Medulla oblongata (tissue), 1 donor: Measurements from ENCODE around the gene LDLRAD1.
"Not testable (repeated sequence)": the region's sequence is repeated elsewhere in the genome, so short reads cannot be mapped to it uniquely, and the experiment has no call there.

Experiments used
- DNase-seq: peaks from one replicate; pipeline ENCODE4 v3.0.0-alpha.2; 2015; ENCODE audit errors: extremely low spot score

Gene LDLRAD1

GRCh38 chr1:53992085-53992874 lies 25.7 kb downstream of the LDLRAD1 start:
- peak; percentile 34 for DNase-seq

- no peak for DNase-seq
Measured at GRCh38 chr1:53987880-53988279, 30.1 kb downstream of the LDLRAD1 start.

- DNase-seq, result no peak
Measured at GRCh38 chr1:53986458-53986857, 31.5 kb downstream of the LDLRAD1 start.

GRCh38 chr1:53984726-53985125 lies 33.3 kb downstream of the LDLRAD1 start:
- no peak for DNase-seq

GRCh38 chr1:53982763-53983104 lies 35.3 kb downstream of the LDLRAD1 start:
- DNase-seq, result no peak

- peak; percentile 35 for DNase-seq
Measured at GRCh38 chr1:53982034-53982762, 35.8 kb downstream of the LDLRAD1 start.

GRCh38 chr1:53981220-53981619 lies 36.8 kb downstream of the LDLRAD1 start:
- no peak for DNase-seq

- no peak for DNase-seq
Measured at GRCh38 chr1:53979712-53980450, 38.1 kb downstream of the LDLRAD1 start.

- DNase-seq, result no peak
Measured at GRCh38 chr1:53975861-53976260, 42.1 kb downstream of the LDLRAD1 start.

- DNase-seq, result no peak
Measured at GRCh38 chr1:53971718-53972117, 46.3 kb downstream of the LDLRAD1 start.

- not testable (repeated sequence) for DNase-seq
Measured at GRCh38 chr1:53969323-53969722, 48.7 kb downstream of the LDLRAD1 start.

- DNase-seq, result no peak
Measured at GRCh38 chr1:53968125-53968513, 49.9 kb downstream of the LDLRAD1 start.

- no peak for DNase-seq
Measured at GRCh38 chr1:53967409-53968124, 50.4 kb downstream of the LDLRAD1 start.

- no peak for DNase-seq
Measured at GRCh38 chr1:53966794-53967193, 51.2 kb downstream of the LDLRAD1 start.

GRCh38 chr1:53964109-53964508 lies 53.9 kb downstream of the LDLRAD1 start:
- no peak for DNase-seq

GRCh38 chr1:53963460-53963859 lies 54.5 kb downstream of the LDLRAD1 start:
- DNase-seq, result no peak

- DNase-seq, result no peak
Measured at GRCh38 chr1:53962395-53962794, 55.6 kb downstream of the LDLRAD1 start.

- DNase-seq, result no peak
Measured at GRCh38 chr1:53959664-53960250, 58.2 kb downstream of the LDLRAD1 start.
